Stimulated activated CD8-positive, alpha-beta memory T cell treated with anti-CD3 and anti-CD28 coated beads, Interleukin-7, amount 100 ng/mL, for 48 hours (primary cell): ENCODE measurements around the gene CEP72.

Source experiments
- DNase-seq, 2 donors: peaks; one replicate each; pipeline ENCODE4 v3.0.0-alpha.2; 2020; ENCODE audit warnings: low read depth in 1 of 2; ENCODE audit errors: extremely low read depth in 1 of 2

The CEP72 gene

DNA sequence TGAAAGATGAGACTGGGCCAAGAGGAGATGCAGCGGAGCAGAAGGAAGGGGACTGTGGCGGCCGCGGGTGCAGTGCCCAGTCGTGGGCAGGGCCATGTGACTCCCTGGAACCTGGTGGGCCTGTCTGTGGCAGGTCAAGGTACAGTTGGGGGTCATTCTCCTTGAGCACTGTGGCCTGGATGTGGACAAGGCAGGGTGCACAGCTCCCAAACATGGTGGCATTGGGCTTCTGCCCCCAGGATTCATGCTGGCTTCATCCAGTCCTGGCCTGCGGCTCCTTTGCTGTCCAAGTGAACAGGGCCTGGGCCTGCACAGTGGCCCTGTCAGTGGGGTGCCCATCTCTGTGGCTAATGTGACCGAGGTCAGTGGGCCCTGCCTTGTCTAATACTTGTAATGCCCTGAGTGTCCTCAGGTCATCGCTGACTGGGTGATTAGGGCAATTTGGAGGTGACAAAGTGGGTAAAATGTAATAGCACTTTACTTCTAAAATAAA is 39.9 kb downstream of the CEP72 start:
- DNase-seq = no peak

- no peak for DNase-seq
Measured at GRCh38 chr5:652773-653350, 40.7 kb downstream of the CEP72 start.

- no peak for DNase-seq
Measured at GRCh38 chr5:654071-654778, 42.1 kb downstream of the CEP72 start.

GRCh38 chr5:655406-655805 is 43.3 kb downstream of the CEP72 start:
- DNase-seq = no peak

- DNase-seq = no peak
Measured at GRCh38 chr5:657570-657969, 45.4 kb downstream of the CEP72 start.

GRCh38 chr5:658103-658502 is 46.0 kb downstream of the CEP72 start:
- no peak for DNase-seq

DNA sequence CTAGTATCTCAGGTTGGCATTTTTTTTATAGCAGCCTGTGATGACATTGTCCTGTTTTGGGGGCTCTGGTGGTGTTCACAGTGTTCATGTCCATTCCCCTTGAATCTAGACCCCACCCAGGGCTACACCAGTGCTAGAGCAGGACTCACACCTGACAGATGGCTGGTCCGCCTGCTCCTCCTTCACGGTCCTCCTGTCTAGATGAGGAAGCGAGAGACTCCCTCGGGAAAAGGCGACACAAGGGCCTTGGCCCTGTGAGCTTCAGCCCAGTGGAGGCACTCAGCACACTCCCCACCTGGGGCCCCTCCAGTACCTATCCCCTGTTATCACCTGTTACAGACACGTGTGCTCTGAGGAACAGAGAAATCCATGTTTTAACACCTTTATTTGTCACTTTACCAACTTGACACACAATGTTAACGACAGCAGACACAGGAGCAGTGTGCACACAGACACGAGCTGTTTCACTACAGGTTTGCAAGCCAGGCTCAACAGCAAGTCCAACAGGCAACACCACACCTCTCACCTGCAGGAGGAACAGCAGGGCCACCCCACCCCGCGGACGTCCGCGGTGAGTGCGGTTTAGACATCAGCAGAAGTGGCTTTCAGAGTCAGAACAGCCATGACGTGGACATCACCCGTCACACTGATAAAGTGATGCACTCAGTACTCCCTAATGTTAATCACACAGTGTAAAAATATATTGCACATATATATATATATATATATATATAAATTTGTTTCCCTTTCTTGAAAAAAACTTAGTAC is 47.5 kb downstream of the CEP72 start:
- no peak for DNase-seq

DNA sequence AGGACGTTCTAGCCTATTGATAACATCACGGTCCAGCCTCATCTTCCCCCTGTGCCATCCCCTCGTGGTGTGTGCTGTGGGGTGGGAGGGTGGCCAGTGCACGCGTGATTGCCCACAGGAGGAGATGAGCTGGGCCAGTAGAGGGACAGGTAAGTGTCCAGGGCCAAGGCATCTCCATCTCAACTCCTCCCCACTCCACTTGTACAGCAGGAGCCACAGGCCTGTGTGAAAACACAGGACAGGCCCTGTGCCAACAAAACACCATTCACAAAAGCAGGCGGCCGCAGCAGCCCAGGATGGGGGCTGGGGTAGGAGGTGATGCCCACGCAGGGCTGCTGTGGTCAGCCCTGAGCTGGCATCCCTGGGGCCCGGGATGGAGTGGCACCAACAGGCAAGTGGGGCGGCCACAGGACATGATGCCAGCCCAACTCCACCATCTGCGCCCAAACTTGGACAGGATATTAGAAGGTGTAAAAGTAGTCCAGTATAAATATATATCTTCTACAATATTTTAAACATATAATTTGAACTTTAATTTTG is 48.4 kb downstream of the CEP72 start:
- no peak for DNase-seq

DNA sequence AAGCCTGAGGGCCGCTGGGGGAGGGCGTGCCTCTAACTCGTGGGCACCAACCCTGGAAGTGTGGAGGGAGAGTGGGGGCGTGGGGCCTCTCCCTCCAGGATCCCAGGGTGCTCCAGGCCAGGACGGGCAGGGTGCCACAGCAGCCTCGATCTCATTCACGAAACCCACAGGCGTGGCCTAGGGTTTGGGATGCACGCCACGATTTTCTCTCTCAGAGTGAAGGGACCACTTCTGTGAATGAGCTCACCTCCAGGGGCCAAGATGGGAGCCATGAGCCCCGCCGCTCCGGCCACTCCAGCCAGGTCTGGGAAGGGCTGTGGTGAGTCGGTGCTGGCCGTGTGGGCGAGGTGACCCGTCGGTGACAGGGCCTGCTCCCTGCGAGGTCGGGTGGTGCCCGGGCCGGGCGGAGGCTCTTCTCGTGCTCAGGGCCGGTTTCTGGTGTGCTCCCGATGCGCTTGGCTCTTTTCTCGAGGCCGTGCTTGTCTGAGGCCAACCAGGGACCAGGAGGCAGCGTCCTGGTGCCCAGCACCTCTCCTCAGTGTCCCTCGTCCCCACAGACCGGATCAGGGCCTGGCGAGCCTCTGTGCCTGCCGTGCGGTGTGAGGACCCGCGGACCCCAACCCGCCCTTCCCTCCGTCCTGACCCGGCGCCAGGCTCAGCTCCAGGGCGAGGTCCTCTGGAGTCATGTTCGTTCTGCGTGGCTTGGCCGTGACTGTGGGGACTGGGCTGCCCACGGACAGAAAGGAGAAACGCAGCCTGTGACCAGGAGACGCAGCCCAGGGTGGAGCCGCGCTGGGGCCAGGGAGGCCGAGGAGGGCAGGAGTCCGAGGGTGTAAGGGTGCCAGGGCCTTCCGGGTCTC is 50.0 kb downstream of the CEP72 start:
- DNase-seq = no peak

DNA sequence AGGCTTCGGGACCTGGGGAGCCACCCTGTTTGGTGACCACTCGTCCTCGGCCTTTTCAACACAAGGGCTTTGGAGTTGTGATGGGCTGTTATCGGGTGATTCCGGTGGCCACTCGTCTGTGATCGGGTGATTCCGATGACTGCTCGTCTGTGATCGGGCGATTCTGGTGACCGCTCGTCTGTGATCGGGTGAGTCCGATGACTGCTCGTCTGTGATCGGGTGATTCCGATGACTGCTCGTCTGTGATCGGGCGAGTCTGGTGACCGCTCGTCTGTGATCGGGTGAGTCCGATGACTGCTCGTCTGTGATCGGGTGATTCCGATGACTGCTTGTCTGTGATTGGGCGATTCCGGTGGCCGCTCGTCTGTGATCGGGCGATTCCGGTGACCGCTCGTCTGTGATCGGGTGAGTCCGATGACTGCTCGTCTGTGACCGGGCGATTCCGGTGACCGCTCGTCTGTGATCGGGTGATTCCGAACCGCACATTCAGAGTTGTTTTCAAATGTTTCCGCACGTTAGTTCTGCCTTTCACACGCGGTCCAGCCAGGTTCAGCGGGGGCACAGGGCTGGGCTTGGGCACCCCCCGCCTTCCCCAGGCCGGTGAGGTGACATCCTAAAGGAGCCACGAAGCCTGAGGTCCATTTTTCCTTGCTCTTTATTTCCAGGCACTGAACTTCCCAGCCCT is 50.8 kb downstream of the CEP72 start:
- DNase-seq = no peak

DNA sequence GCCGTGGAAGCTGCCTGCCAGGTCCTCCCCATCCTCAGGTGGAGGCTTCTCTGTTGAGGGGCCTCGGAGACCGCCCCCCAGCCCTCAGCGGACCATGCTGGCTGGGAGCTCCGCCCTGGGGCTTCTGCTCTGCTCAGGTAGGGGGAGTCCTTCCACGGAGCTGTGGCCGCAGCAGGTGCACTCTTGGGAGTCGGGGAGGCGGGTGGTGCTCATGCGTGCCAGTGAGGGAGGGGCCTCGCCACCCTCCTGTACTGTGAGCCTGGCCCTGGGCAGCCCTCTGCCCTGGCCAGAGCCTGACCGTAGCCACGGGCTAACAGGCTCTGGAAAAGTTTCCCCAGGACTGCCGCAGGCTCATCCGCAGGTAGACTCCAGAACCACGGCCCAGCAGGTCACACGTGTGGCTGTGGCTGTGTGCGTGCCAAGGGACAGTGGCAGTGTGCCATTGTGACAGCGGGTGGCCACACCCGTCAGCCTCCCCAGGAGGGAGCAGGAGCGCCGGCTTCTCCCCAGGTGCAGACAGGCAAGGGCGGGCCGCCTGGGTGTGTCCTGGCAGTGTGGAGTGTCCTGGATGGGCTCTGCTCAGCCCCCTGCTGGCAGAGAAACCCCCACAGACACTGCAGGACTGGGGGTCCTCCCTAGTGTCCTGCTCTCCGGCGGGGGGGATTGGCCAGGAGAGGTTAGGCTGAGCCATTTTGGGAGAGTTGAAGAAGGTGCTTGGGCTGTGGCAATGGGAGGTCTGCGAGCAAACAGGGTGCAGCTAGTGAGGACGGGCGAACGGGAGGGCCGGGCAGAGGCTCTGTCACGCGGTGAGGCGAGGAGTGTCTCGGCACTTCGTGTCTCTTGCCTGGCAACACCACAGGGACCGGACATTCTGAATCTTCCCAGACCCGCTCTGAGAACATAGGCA is 51.5 kb downstream of the CEP72 start:
- no peak for DNase-seq

- no peak for DNase-seq
Measured at GRCh38 chr5:664343-664993, 52.3 kb downstream of the CEP72 start.

DNA sequence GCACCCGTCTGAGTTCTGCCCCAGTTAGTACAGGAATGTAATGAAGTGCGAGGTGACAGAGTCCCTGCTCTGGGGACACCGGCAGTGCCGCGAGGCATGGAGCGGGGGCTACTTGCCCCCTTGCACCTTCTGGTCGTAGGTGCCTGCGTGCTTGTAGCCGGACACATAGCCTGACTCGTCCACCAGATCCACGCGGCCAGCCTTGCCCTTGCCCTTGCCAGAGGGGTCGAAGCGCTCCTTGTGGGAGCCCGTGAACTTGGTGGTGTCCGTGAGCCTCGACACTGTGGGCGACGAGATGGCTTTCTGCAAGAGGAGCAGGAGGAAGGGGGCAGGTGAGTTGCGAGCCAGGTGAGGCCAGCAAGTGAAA is 52.8 kb downstream of the CEP72 start:
- DNase-seq = no peak

DNA sequence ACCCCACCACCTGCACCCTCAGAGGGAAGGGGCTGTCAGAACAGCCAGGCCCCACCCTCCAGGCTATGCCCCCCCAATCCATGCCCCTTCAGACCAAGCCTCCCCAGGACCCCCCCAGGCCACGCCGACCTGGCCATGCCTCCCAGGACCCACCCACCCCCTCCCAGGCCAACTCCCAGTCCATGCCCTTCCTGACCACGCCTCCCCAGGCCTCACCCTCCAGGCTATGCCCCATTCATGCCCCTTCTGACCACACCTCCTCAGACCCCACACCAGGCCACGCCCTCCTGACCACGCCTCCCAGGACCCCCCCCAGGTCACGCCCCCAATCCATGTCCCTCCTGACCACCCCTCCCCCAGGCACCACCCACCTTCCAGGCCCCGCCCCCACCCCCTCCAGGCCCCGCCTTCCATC is 53.4 kb downstream of the CEP72 start:
- no peak for DNase-seq

DNA sequence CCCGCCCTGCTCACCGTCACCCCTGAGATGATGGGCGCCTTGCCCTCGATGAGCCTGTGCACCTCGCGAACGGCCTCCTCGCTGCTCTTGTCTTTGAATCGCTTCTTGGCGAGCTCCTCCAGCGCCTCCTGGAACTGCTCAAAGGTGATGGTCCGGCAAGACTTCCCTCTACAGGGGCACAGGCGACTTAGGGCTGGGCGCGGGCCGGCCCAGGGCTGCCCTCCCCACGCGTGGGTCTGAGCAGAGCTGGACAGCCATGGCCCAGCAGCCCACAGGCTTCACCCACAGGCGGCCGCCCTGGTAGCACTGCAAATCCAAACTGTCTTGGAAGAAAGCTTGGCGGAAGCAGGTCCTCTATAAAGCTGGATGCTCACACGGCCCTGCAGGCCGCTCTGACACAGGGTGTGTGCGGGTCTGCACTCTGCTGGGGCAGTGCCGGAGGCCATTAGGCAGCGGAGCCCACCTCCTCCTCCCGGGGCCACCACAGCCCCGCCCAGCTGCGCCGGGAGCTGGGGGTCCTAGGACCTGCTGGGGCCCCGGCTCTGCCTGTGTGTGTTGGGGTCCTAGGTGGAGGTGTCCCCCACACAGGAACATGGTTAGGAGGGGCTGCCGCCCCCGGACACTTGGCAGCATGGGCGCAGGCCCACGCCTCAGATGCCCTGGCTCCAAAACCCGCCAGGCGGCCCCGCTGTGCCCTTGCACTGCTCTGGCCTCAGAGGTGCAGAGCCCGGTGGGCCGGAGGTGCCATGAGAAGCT is 54.0 kb downstream of the CEP72 start:
- no peak for DNase-seq

DNA sequence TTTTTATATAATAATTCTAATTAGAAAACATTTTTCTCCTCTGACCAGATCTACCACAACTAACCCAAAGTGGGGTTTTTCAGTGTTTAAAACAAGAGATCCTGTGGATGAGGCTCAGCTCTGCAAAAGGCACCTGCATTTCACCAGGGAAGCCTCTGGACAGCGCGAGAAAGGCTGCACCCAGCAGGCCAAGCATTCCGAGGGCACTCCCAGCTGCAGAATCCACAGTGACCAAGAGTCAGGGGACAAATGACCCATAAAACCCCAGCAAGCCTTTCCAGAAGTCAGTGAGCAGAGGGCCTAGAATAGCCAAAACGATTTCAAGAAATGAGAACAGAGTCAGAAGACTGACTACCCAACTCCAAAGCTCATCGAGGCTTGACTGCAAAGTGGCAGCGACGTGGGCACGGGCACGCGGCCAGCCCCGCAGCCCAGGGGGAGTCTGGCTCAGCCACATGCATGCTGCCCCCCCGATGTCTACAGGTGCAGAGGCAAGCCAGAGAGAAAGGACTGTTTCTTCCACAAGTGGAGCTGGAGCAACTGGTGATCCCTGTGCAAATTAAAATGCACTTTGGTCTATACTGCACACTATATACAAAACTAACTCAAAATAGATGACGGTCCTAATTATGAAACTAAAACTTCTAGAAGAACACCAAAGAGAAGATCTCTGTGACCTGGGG is 54.8 kb downstream of the CEP72 start:
- DNase-seq = no peak

GRCh38 chr5:668283-668995 is 56.3 kb downstream of the CEP72 start:
- DNase-seq = no peak
